Hepatocyte (in vitro differentiated cells): ENCODE measurements around the gene PRDM13. TPM values are rescaled to one million over a fixed set of nuclear protein-coding genes. Genes with fewer than 3 reads are reported as not detected.

Experiments
- DNase-seq: peaks from one replicate; pipeline ENCODE4 v3.0.0-alpha.2; 2016; ENCODE audit warnings: low spot score
- H2AFZ ChIP-seq: fragments of 200-600 bp; sonication (generic); 2 replicates; pipeline ENCODE4 v1.6.0; 2016; ENCODE audit warnings: antibody characterized with exemption, mild to moderate bottlenecking
- H3K27ac ChIP-seq: fragments of 200-600 bp; sonication (generic); 2 replicates; pipeline ENCODE4 v1.5.1; 2016; ENCODE audit warnings: mild to moderate bottlenecking
- H3K27me3 ChIP-seq: fragments of 200-600 bp; sonication (generic); 2 replicates; pipeline ENCODE4 v1.6.1; 2016
- H3K36me3 ChIP-seq: fragments of 200-600 bp; sonication (generic); replicated peaks from 2 replicates; pipeline ENCODE4 v1.5.1; 2016; ENCODE audit warnings: low read depth; ENCODE audit not compliant: insufficient read depth
- H3K4me1 ChIP-seq: fragments of 200-600 bp; sonication (generic); 2 replicates; pipeline ENCODE4 v1.5.1; 2016; ENCODE audit warnings: mild to moderate bottlenecking, moderate library complexity; ENCODE audit not compliant: insufficient read depth
- H3K4me2 ChIP-seq: fragments of 200-600 bp; sonication (generic); 2 replicates; pipeline ENCODE4 v1.6.0; 2016
- H3K4me3 ChIP-seq: fragments of 200-600 bp; sonication (generic); 2 replicates; pipeline ENCODE4 v1.5.1; 2016; ENCODE audit warnings: mild to moderate bottlenecking
- H3K79me2 ChIP-seq: fragments of 200-600 bp; sonication (generic); 2 replicates; pipeline ENCODE4 v1.6.0; 2017; ENCODE audit warnings: mild to moderate bottlenecking
- H3K9me2 ChIP-seq: fragments of 200-600 bp; sonication (generic); replicated peaks from 2 replicates; pipeline ENCODE4 v1.6.0; 2017; ENCODE audit warnings: mild to moderate bottlenecking; ENCODE audit not compliant: insufficient read depth
- H3K9me3 ChIP-seq: fragments of 200-600 bp; sonication (generic); 2 replicates; pipeline ENCODE4 v1.5.1; 2016; ENCODE audit warnings: low read depth, mild to moderate bottlenecking
- H4K20me1 ChIP-seq: fragments of 200-600 bp; sonication (generic); 2 replicates; pipeline ENCODE4 v1.6.0; 2016; ENCODE audit warnings: mild to moderate bottlenecking; ENCODE audit not compliant: insufficient read depth, poor library complexity, severe bottlenecking
- CTCF ChIP-seq: fragments of 200-600 bp; sonication (generic); IDR thresholded peaks from 2 replicates; pipeline ENCODE4 v1.5.1; 2016; ENCODE audit warnings: antibody characterized with exemption, mild to moderate bottlenecking; ENCODE audit not compliant: poor library complexity
- EZH2 ChIP-seq: fragments of 200-600 bp; sonication (generic); IDR thresholded peaks from 2 replicates; pipeline ENCODE4 v1.6.1; 2016; ENCODE audit warnings: antibody characterized with exemption, mild to moderate bottlenecking, borderline replicate concordance
- EZH2phosphoT487 ChIP-seq: fragments of 200-600 bp; sonication (generic); IDR thresholded peaks from one replicate; pipeline ENCODE4 v1.6.1; 2018; ENCODE audit warnings: antibody characterized with exemption, mild to moderate bottlenecking, low read depth, moderate library complexity; ENCODE audit not compliant: unreplicated experiment, severe bottlenecking
- WGBS: methylation state at CpG from one replicate; pipeline ENCODE4 v1.1.6; 2016; ENCODE audit warnings: low lambda C conversion rate; ENCODE audit errors: missing lambda C conversion rate; 5-methylcytosine and 5-hydroxymethylcytosine counted together
- polyA plus RNA-seq: library from polyadenylated mRNA; unstranded; fragments of >200 nt; fragmentation: Nextera tagmentation; extraction: Ambion mirVana; gene quantifications from 2 replicates; pipeline ENCODE4 v1.2.1, GENCODE V29; 2016
- total RNA-seq: library from RNA; depleted of rRNA; stranded (reverse); fragments of >200 nt; gene quantifications from 2 replicates; pipeline ENCODE4 v1.2.3, GENCODE V29; 2014

The PRDM13 gene
- total and polyA plus RNA-seq, 2 experiments from 2014 or later: not detected

- Histone ChIP-seq H3K27ac (no peak overlapping the region), H2AFZ (peak overlapping the region; percentile 81), H3K4me3 (no peak overlapping the region), H4K20me1 (no peaks in the 10 kb centered on the region), H3K9me2 (no peaks in the 10 kb centered on the region), H3K4me1 (peaks cover 17% of the 10 kb centered on the region), H3K27me3 (peaks cover 98% of the 10 kb centered on the region), H3K79me2 (no peaks in the 10 kb centered on the region), H3K36me3 (no peaks in the 10 kb centered on the region), H3K4me2 (peak overlapping the region; percentile 85), H3K9me3 (no peaks in the 10 kb centered on the region)
- WGBS: 6% methylated on average over 52 of the region's 54 CpGs
- TF ChIP-seq EZH2phosphoT487 (peak; percentile 31), CTCF (no peak), EZH2 (peak; percentile 95)
- DNase-seq: no peak
These were observed 3.9 kb upstream of the PRDM13 start for GRCh38 chr6:99602520-99603420.

- Histone ChIP-seq H3K36me3 (no peaks in the 10 kb centered on the region), H3K4me2 (peak overlapping the region; percentile 85), H4K20me1 (no peaks in the 10 kb centered on the region), H3K4me3 (peak overlapping the region; percentile 27), H3K4me1 (peaks cover 17% of the 10 kb centered on the region), H2AFZ (peak overlapping the region; percentile 81), H3K9me2 (no peaks in the 10 kb centered on the region), H3K27me3 (peaks cover 98% of the 10 kb centered on the region), H3K79me2 (no peaks in the 10 kb centered on the region), H3K9me3 (no peaks in the 10 kb centered on the region), H3K27ac (no peak overlapping the region)
- DNase-seq: peak; percentile 62
- peak; percentile 56 for TF ChIP-seq EZH2phosphoT487
- TF ChIP-seq EZH2: peak; percentile 69
- no peak for TF ChIP-seq CTCF
- WGBS: 1% methylated on average over 55 of the region's 55 CpGs
These were observed 3.0 kb upstream of the PRDM13 start for GRCh38 chr6:99603421-99604165.

GRCh38 chr6:99604166-99605073 lies 2.2 kb upstream of the PRDM13 start:
- Histone ChIP-seq H3K27me3 (peaks cover 98% of the 10 kb centered on the region), H3K4me3 (peak overlapping the region; percentile 20), H2AFZ (peak overlapping the region; percentile 81), H3K4me2 (peak overlapping the region; percentile 85), H4K20me1 (no peaks in the 10 kb centered on the region), H3K79me2 (no peaks in the 10 kb centered on the region), H3K27ac (no peak overlapping the region), H3K4me1 (peaks cover 17% of the 10 kb centered on the region), H3K9me3 (no peaks in the 10 kb centered on the region), H3K36me3 (no peaks in the 10 kb centered on the region), H3K9me2 (no peaks in the 10 kb centered on the region)
- peak; percentile 44 for TF ChIP-seq EZH2
- peak; percentile 24 for TF ChIP-seq EZH2phosphoT487
- TF ChIP-seq CTCF: no peak
- no peak for DNase-seq
- WGBS: 9% methylated on average over 31 of the region's 31 CpGs
